K562 (cell line): ENCODE results near the gene TMCO4. TPM values are rescaled to one million over a fixed set of nuclear protein-coding genes. Genes with fewer than 3 reads are reported as not detected.

Experiments
- BCL6 ChIP-seq: fragments of 250-450 bp; sonication (Bioruptor Pico); IDR thresholded peaks from 2 replicates; pipeline ENCODE4 v1.4.0; 2020
- CBX8 ChIP-seq: fragments of 200-600 bp; sonication (generic); IDR thresholded peaks from 2 replicates; pipeline ENCODE4 v1.6.1; 2012; ENCODE audit warnings: borderline replicate concordance, mixed run types, low read depth, mild to moderate bottlenecking, moderate library complexity, mixed read lengths, low read length, control low read depth, inconsistent platforms; ENCODE audit not compliant: poor library complexity, severe bottlenecking; ENCODE audit errors: extremely low read depth
- HCFC1 ChIP-seq: IDR thresholded peaks from 2 replicates; pipeline ENCODE4 v1.6.1; 2012; ENCODE audit warnings: low read depth, low read length, improper control_type of control experiment
- HDAC2 ChIP-seq: fragments of 450-650 bp; IDR thresholded peaks from 2 replicates; pipeline ENCODE4 v1.6.1; 2016; ENCODE audit warnings: mild to moderate bottlenecking
- MAZ ChIP-seq, 2 experiments: fragments of 450-650 bp in 1 of 2; sonication (generic) in 1 of 2; formaldehyde crosslinking; IDR thresholded peaks in 1 of 2; conservative IDR thresholded peaks in 1 of 2; 2 replicates each; pipeline versions ENCODE4 v1.4.0 to v1.5.0; 2020; ENCODE audit warnings: mild to moderate bottlenecking in 1 of 2, missing genetic modification reagents in 1 of 2
- MCM2 ChIP-seq: fragments of 450-650 bp; IDR thresholded peaks from 2 replicates; pipeline ENCODE4 v1.6.1; 2017; ENCODE audit warnings: low read depth, mild to moderate bottlenecking
- NCOA1 ChIP-seq: fragments of 450-650 bp; IDR thresholded peaks from 2 replicates; pipeline ENCODE4 v1.6.1; 2016; ENCODE audit warnings: low read depth
- NONO ChIP-seq, 2 experiments: fragments of 200-400 bp in 1 of 2; fragments of 450-650 bp in 1 of 2; formaldehyde crosslinking in 1 of 2; IDR thresholded peaks; 2 replicates each; pipeline ENCODE4 v1.6.1; 2017; ENCODE audit warnings: low read depth in 2 of 2, mild to moderate bottlenecking in 2 of 2, moderate library complexity in 2 of 2, low read length in 1 of 2
- SIN3A ChIP-seq, 2 experiments: fragments of 150-350 bp in 1 of 2; IDR thresholded peaks; 2 replicates each; pipeline ENCODE4 v1.6.1; 2011 to 2016; ENCODE audit warnings: borderline replicate concordance in 2 of 2, low read depth in 2 of 2, low read length in 2 of 2, mild to moderate bottlenecking in 2 of 2, moderate library complexity in 2 of 2; ENCODE audit not compliant: control insufficient read depth in 1 of 2
- SMAD4 ChIP-seq: fragments of 250-450 bp; sonication (Bioruptor Pico); conservative IDR thresholded peaks from 2 replicates; pipeline ENCODE4 v1.8.0; 2021; ENCODE audit warnings: inconsistent platforms, mild to moderate bottlenecking, moderate library complexity
- ZNF766 ChIP-seq: fragments of 200-800 bp; sonication (Bioruptor generic); conservative IDR thresholded peaks from 2 replicates; pipeline ENCODE4 v1.6.1; 2016; ENCODE audit warnings: missing genetic modification characterization, missing compliant biosample characterization
- polyA plus RNA-seq, 8 experiments: library from polyadenylated mRNA; depleted of rRNA in 4 of 8; stranded (reverse) in 5 of 8; unstranded in 3 of 8; fragments of >200 nt; fragmentation: Nextera tagmentation in 2 of 8; fragmentation: Illumina TruSeq in 1 of 8; extraction: Ambion mirVana in 2 of 8; extraction: Trizol in 1 of 8; gene quantifications; 2 replicates each; pipeline versions ENCODE4 v1.2.1 to v1.2.3, GENCODE V29; 2011 to 2014; ENCODE audit warnings: inconsistent platforms in 1 of 8, missing spikeins in 1 of 8
- total RNA-seq, 7 experiments: library from RNA; depleted of rRNA in 6 of 7; stranded (reverse); fragments of >200 nt in 6 of 7; fragmentation: Illumina TruSeq in 2 of 7; extraction: Trizol in 2 of 7; gene quantifications; 2 replicates each; pipeline versions ENCODE4 v1.2.1 to v1.2.3, GENCODE V29; 2011 to 2021; ENCODE audit warnings: low replicate concordance in 1 of 7
- TF ChIP-seq, protein P1 (sequence below): sonication (generic); formaldehyde crosslinking; IDR thresholded peaks from 2 replicates; pipeline ENCODE4 v1.8.0; 2022; ENCODE audit warnings: mild to moderate bottlenecking, missing genetic modification reagents
- TF ChIP-seq, protein P2 (sequence below), 2 experiments: fragments of 450-650 bp; formaldehyde crosslinking in 1 of 2; IDR thresholded peaks; 2 replicates each; pipeline versions ENCODE4 v1.4.0 to v1.6.1; 2014 to 2020; ENCODE audit warnings: mild to moderate bottlenecking in 2 of 2, borderline replicate concordance in 1 of 2, low read depth in 1 of 2

TMCO4 gene
- total and polyA plus RNA-seq, 9 of the 15 experiments (the other 6 are each of a cell fraction or from before 2014, with no cell fraction given), result 0.06 to 2.1 (median 1.2) TPM

DNA sequence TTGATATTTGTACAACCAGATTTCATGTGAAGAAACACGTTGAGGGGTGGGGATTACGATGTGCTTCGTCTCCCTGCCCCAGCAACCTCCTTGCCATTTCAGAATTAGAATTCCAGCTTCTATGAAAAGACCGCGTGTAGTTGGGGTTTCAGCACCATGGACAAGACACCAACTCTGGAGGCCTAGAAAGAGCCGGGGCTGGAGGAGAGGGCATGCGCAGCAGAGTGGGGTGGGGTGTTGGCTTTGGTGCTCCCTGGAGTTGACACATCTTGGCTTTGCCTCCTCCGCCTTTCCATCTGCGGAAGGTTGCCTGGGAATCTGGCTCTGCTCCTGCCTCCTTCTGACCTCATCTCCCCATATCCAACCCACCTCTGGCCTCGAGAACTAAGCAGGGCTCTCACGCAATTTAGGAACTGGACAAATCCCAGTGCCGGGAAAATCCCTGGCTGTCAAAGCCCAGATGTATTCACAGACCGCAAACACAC, 123.2 kb downstream of the TMCO4 start (continued):
- TF ChIP-seq BCL6 (0 out of 2 replicates have a peak, but pooled peaks have one; percentile 18), NONO (IDR thresholded peaks at IDR 0.05; ENCODE audit: low read depth in 2 of 2, low read length in 1 of 2) (no peak), NCOA1 (0 out of 2 replicates have a peak, but pooled peaks have one; percentile 33), CBX8 (no peak), SIN3A (IDR thresholded peaks at IDR 0.05; ENCODE audit: borderline replicate concordance in 2 of 2, control insufficient read depth in 1 of 2, low read depth in 2 of 2, low read length in 2 of 2) (peak in 1 of 2 experiments; percentile 70; a peak in 1 of 4 replicates), MCM2 (no peak), SMAD4 (CRISPR knock-in tag) (peak; percentile 52; the same call in 1 of the 2 replicates), MAZ (CRISPR knock-in tag; conservative IDR thresholded peaks at IDR 0.05 in 1 of 2, IDR thresholded peaks at IDR 0.05 in 1 of 2) (0 out of 4 replicates have a peak, but pooled peaks of 1 of the 2 experiments have one; percentile 35), HDAC2 (peak; percentile 79; the same call in 1 of the 2 replicates), HCFC1 (peak; percentile 39; the same call in 1 of the 2 replicates), ZNF766 (CRISPR knock-in tag) (peak; percentile 90)
- TF ChIP-seq, protein P1, sequence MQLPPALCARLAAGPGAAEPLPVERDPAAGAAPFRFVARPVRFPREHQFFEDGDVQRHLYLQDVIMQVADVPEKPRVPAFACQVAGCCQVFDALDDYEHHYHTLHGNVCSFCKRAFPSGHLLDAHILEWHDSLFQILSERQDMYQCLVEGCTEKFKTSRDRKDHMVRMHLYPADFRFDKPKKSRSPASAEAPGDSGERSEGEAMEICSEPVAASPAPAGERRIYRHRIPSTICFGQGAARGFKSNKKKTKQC (CRISPR knock-in tag), result peak; percentile 91; the same call in 1 of the 2 replicates
- TF ChIP-seq, protein P2, sequence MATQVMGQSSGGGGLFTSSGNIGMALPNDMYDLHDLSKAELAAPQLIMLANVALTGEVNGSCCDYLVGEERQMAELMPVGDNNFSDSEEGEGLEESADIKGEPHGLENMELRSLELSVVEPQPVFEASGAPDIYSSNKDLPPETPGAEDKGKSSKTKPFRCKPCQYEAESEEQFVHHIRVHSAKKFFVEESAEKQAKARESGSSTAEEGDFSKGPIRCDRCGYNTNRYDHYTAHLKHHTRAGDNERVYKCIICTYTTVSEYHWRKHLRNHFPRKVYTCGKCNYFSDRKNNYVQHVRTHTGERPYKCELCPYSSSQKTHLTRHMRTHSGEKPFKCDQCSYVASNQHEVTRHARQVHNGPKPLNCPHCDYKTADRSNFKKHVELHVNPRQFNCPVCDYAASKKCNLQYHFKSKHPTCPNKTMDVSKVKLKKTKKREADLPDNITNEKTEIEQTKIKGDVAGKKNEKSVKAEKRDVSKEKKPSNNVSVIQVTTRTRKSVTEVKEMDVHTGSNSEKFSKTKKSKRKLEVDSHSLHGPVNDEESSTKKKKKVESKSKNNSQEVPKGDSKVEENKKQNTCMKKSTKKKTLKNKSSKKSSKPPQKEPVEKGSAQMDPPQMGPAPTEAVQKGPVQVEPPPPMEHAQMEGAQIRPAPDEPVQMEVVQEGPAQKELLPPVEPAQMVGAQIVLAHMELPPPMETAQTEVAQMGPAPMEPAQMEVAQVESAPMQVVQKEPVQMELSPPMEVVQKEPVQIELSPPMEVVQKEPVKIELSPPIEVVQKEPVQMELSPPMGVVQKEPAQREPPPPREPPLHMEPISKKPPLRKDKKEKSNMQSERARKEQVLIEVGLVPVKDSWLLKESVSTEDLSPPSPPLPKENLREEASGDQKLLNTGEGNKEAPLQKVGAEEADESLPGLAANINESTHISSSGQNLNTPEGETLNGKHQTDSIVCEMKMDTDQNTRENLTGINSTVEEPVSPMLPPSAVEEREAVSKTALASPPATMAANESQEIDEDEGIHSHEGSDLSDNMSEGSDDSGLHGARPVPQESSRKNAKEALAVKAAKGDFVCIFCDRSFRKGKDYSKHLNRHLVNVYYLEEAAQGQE (IDR thresholded peaks at IDR 0.05; ENCODE audit: borderline replicate concordance), result peak; percentile 100
- TF ChIP-seq, protein P2 (CRISPR knock-in tag; IDR thresholded peaks at IDR 0.05; ENCODE audit: low read depth), result peak; percentile 98
